GM12891 (cell line): ENCODE data around the gene KCNAB2.
"Not testable (repeated sequence)": the region's sequence is repeated elsewhere in the genome, so short reads cannot be mapped to it uniquely, and the experiment has no call there.

ENCODE experiments used
- POLR2A ChIP-seq: IDR thresholded peaks from 2 replicates; pipeline ENCODE4 v1.6.1; 2011; ENCODE audit warnings: low read depth, low read length, control low read depth
- POLR2AphosphoS5 ChIP-seq: IDR thresholded peaks from 2 replicates; pipeline ENCODE4 v1.6.1; 2011; ENCODE audit warnings: low read depth, low read length, control low read depth
- POU2F2 ChIP-seq: IDR thresholded peaks from 2 replicates; pipeline ENCODE4 v1.6.1; 2011; ENCODE audit warnings: low read depth, mild to moderate bottlenecking, control low read depth, low read length, moderate library complexity
- TAF1 ChIP-seq: IDR thresholded peaks from 2 replicates; pipeline ENCODE4 v1.6.1; 2011; ENCODE audit warnings: low read depth, low read length, control low read depth

DNA sequence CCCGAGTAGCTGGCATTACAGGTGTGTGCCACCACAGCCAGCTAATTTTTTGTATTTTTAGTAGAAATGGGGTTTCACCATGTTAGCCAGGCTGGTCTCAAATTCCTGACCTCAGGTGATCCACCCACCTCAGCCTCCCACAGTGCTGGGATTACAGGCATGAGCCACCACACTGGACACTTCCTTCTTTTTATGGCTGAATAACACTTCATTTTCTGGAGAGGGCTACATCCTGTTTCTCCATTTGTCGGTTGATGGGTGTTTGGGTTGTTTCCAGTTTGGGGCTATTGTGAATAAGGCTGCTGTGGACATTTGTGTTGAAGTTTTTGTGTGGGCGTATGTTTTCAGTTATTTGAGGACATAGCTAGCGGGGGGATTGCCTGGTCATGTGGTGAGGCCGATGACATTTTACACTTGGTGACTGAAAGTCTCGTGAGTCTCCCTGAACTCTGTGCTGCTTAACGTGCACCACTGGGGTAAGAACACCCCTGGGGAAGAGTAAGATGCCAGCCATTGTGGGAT is 17.9 kb downstream of the KCNAB2 start:
- not testable (repeated sequence) for TF ChIP-seq POU2F2, POLR2A, POLR2AphosphoS5, TAF1
